Suprapubic skin (tissue), 4 donors: ENCODE data around the gene CCS. TPM values are rescaled to one million over a fixed set of nuclear protein-coding genes. Genes with fewer than 3 reads are reported as not detected.
A peak's percentile ranks its signal among the peaks of the same experiment; 100 is the strongest.

ENCODE experiments used
- DNase-seq, 2 donors: peaks; one replicate each; pipeline ENCODE4 v3.0.0-alpha.2; 2019; ENCODE audit warnings: low spot score in 2 of 2
- H3K27ac ChIP-seq: fragments of 200-600 bp; sonication (generic); one replicate; pipeline ENCODE4 v1.5.1; 2019
- H3K27me3 ChIP-seq: fragments of 200-600 bp; sonication (generic); one replicate; pipeline ENCODE4 v1.5.1; 2019
- H3K36me3 ChIP-seq: fragments of 200-600 bp; sonication (generic); one replicate; pipeline ENCODE4 v1.5.1; 2019
- H3K4me1 ChIP-seq: fragments of 200-600 bp; sonication (generic); one replicate; pipeline ENCODE4 v1.5.1; 2019
- H3K4me3 ChIP-seq: fragments of 200-600 bp; sonication (generic); one replicate; pipeline ENCODE4 v1.5.1; 2019; ENCODE audit warnings: mild to moderate bottlenecking
- H3K9me3 ChIP-seq: fragments of 200-600 bp; sonication (generic); one replicate; pipeline ENCODE4 v1.5.1; 2019
- EP300 ChIP-seq: sonication (generic); formaldehyde crosslinking; IDR thresholded peaks from one replicate; pipeline ENCODE4 v1.6.1; 2017; ENCODE audit warnings: antibody characterized with exemption
- POLR2A ChIP-seq, 2 donors: fragments of 450-650 bp; IDR thresholded peaks; one replicate each; pipeline ENCODE4 v1.6.1; 2017; ENCODE audit warnings: antibody characterized with exemption in 2 of 2, mild to moderate bottlenecking in 2 of 2, moderate library complexity in 2 of 2
- POLR2AphosphoS5 ChIP-seq, 3 donors: sonication (generic); formaldehyde crosslinking; IDR thresholded peaks; one replicate each; pipeline ENCODE4 v1.6.1; 2017; ENCODE audit warnings: antibody characterized with exemption in 3 of 3
- WGBS: methylation state at CpG from one replicate; pipeline ENCODE4 v1.1.5; 2018; 5-methylcytosine and 5-hydroxymethylcytosine counted together
- total RNA-seq, 4 donors: library from RNA; depleted of rRNA; stranded (reverse); fragments of >200 nt; gene quantifications; one replicate each; pipeline ENCODE4 v1.1.0, GENCODE V29; 2016
- TF ChIP-seq, protein P1 (sequence below), 2 donors: fragments of 200-600 bp in 1 of 2; fragments of 450-650 bp in 1 of 2; sonication (generic) in 1 of 2; IDR thresholded peaks; one replicate each; pipeline ENCODE4 v1.5.1; 2016 to 2019; ENCODE audit warnings: antibody characterized with exemption in 2 of 2, mild to moderate bottlenecking in 1 of 2, moderate library complexity in 1 of 2

CCS gene
- total RNA-seq, 4 donors from 2014 or later, result 14.1 to 36.3 (median 20.2) TPM

DNA sequence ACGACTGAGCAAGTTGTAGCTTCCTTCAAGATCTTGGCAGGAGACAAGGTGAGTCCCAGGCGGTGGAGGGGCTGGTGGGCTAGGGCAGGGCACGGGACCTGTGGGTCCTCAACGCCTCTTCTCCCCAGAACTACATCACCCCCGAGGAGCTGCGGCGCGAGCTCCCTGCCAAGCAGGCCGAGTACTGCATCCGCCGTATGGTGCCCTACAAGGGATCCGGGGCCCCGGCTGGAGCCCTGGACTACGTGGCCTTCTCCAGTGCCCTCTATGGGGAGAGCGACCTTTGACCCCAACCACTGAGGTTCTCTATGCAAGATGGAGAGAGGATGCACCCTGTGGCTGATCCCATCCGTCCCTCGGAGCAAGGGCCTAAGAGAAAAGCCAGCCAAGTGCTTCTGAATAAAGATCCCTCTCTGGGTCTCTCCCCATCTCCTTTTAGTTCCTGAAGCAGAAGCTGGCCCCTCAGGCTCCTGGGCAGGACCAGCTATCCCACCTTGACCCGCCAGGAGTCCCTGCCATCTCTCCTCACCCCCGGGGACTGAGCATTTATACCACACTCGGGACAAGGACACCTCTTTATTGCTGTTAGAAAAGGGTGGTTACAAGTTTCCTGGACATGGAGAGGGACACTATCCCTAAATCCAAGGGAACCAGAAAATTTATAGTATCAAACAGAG is 29.9 kb upstream of the CCS start:
- H3K27ac ChIP-seq, result no peak overlapping the region
- no peak for DNase-seq
- no peaks in the 10 kb centered on the region for H3K9me3 ChIP-seq
- peaks cover 29% of the 10 kb centered on the region for H3K36me3 ChIP-seq
- 85% methylated on average over 12 of the region's 20 CpGs for WGBS
- no peak for TF ChIP-seq POLR2AphosphoS5 (IDR thresholded peaks at IDR 0.05)
- no peak for TF ChIP-seq EP300
- TF ChIP-seq, protein P1, sequence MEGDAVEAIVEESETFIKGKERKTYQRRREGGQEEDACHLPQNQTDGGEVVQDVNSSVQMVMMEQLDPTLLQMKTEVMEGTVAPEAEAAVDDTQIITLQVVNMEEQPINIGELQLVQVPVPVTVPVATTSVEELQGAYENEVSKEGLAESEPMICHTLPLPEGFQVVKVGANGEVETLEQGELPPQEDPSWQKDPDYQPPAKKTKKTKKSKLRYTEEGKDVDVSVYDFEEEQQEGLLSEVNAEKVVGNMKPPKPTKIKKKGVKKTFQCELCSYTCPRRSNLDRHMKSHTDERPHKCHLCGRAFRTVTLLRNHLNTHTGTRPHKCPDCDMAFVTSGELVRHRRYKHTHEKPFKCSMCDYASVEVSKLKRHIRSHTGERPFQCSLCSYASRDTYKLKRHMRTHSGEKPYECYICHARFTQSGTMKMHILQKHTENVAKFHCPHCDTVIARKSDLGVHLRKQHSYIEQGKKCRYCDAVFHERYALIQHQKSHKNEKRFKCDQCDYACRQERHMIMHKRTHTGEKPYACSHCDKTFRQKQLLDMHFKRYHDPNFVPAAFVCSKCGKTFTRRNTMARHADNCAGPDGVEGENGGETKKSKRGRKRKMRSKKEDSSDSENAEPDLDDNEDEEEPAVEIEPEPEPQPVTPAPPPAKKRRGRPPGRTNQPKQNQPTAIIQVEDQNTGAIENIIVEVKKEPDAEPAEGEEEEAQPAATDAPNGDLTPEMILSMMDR (IDR thresholded peaks at IDR 0.05), result no peak
- no peak for TF ChIP-seq POLR2A (IDR thresholded peaks at IDR 0.05)
- peaks cover 3% of the 10 kb centered on the region for H3K27me3 ChIP-seq
- no peak overlapping the region for H3K4me3 ChIP-seq
- H3K4me1 ChIP-seq, result peaks cover 19% of the 10 kb centered on the region

DNA sequence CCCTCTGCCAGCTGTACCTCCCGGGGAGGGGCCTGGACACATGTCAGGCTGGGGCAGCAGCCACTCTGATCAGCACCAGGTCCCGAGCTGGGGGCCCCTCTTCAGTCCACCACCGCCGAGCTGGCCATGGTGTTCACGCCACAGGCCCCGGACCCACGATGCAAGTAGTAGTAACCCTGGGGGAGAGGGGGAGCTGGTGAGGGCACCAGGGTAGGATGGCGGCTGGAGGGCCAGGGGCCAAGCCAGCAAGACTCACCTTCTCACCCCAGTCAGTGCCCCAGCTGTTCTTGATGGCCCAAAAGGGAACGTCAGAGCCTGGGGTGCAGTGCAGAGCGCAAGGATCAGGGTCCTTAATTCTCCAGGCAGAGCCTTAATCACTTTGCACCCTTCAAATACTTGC is 29.2 kb upstream of the CCS start:
- Histone ChIP-seq H3K9me3 (no peaks in the 10 kb centered on the region), H3K4me3 (no peak overlapping the region), H3K36me3 (peaks cover 29% of the 10 kb centered on the region), H3K4me1 (peaks cover 25% of the 10 kb centered on the region), H3K27me3 (no peaks in the 10 kb centered on the region), H3K27ac (no peak overlapping the region)
- WGBS, result 87% methylated on average over 3 of the region's 10 CpGs
- DNase-seq, result no peak
- TF ChIP-seq, protein P1 (IDR thresholded peaks at IDR 0.05), result no peak
- no peak for TF ChIP-seq EP300
- TF ChIP-seq POLR2A (IDR thresholded peaks at IDR 0.05), result no peak
- TF ChIP-seq POLR2AphosphoS5 (IDR thresholded peaks at IDR 0.05), result no peak

DNA sequence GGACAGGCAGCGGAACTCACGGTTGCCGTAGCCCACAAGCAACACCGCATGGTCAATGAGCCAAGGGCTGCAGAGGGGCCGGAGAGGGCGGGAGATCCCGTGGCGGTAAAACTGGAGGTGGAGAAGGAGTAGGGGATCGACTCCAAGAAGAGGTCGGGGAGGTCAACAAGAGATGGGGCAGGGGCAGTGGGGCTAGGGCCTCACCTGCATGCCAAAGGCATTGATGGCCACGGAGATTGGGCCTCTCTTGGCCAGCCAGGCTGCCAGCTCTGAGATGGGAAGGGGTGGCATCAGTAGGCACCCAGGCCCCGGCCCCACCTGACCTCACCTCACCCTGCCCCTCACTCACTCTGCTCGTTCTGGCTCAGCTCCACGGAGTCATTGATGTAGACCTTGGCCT is 28.4 kb upstream of the CCS start:
- Histone ChIP-seq H3K9me3 (no peaks in the 10 kb centered on the region), H3K4me1 (peaks cover 21% of the 10 kb centered on the region), H3K36me3 (peaks cover 29% of the 10 kb centered on the region), H3K27ac (no peak overlapping the region), H3K27me3 (no peaks in the 10 kb centered on the region), H3K4me3 (no peak overlapping the region)
- 92% methylated on average over 14 of the region's 14 CpGs for WGBS
- DNase-seq, result no peak
- TF ChIP-seq EP300, result no peak

DNA sequence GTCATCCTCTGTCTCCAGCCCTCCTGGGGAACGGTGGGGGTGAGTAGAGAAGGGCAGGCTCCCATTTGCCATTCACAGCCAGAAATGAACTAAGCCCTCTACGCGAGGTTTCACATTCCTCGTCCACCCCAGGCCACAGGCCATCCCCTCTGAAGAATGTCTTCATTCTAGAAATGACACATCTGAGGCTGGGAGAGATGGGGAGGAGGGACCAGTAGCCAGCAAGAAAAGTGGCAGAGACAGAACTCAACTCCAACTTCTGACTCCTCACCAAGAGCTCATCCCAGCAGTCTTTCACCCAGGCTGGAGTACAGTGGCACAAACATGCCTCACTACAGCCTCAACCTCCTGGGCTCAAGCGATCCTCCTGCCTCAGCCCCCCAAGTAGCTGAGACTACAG is 28.0 kb upstream of the CCS start:
- no peak overlapping the region for H3K27ac ChIP-seq
- TF ChIP-seq POLR2AphosphoS5 (IDR thresholded peaks at IDR 0.05), result no peak
- no peak for TF ChIP-seq EP300
- TF ChIP-seq, protein P1 (IDR thresholded peaks at IDR 0.05), result no peak
- no peak for TF ChIP-seq POLR2A (IDR thresholded peaks at IDR 0.05)
- H3K4me3 ChIP-seq, result no peak overlapping the region
- 85% methylated on average over 5 of the region's 5 CpGs for WGBS
- DNase-seq, result no peak
- H3K36me3 ChIP-seq, result peaks cover 29% of the 10 kb centered on the region
- H3K27me3 ChIP-seq, result no peaks in the 10 kb centered on the region
- H3K4me1 ChIP-seq, result peaks cover 20% of the 10 kb centered on the region
- H3K9me3 ChIP-seq, result no peaks in the 10 kb centered on the region

DNA sequence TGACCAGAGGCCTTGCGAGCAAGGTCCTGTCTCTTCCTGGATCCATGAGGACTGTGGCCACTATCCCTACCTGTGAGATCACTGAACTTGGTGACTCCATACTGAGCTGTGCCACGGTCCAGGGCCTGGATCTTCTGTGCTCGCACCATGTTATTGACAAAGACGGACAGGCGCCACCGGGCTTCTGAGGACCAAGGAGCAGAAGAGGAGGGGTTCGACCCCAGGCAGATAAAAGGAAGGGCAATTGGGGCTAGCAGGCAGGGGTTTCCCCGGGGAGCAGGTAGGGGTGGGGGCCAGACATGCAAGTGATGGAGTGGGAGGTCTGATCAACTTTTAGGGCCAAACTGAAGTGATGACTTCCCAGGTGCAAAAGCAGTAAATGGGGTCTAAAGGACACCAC is 26.8 kb upstream of the CCS start:
- WGBS, result 90% methylated on average over 2 of the region's 8 CpGs
- Histone ChIP-seq H3K9me3 (no peaks in the 10 kb centered on the region), H3K36me3 (peaks cover 29% of the 10 kb centered on the region), H3K27me3 (no peaks in the 10 kb centered on the region), H3K4me3 (no peak overlapping the region), H3K4me1 (peaks cover 20% of the 10 kb centered on the region), H3K27ac (no peak overlapping the region)
- DNase-seq, result no peak
- TF ChIP-seq POLR2AphosphoS5 (IDR thresholded peaks at IDR 0.05) (no peak), EP300 (no peak), POLR2A (IDR thresholded peaks at IDR 0.05) (no peak)
- TF ChIP-seq, protein P1 (IDR thresholded peaks at IDR 0.05), result no peak

DNA sequence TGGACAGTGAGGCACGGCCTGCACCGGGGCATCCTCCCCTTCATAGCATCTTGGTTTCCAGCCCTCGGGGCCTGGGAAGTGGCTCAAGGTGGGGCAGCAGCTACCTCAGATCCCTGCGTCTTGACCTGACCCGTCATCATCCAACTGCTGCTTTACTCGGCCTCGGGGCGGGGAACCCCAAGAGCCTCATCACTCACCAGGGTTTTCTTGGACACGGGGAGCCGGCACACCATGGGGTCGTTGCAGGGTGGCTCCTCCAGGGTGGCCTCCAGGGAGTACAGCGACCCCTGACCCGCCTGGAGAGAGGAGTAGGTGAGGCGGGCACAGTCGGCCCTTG is 25.2 kb upstream of the CCS start:
- 52% methylated on average over 4 of the region's 15 CpGs for WGBS

More for the DNA sequence above, 25.2 kb upstream of the CCS start:
- no peak for DNase-seq
- H3K4me1 ChIP-seq, result peaks cover 20% of the 10 kb centered on the region
- H3K27ac ChIP-seq, result peak overlapping the region; percentile 26
- peak overlapping the region; percentile 85 for H3K4me3 ChIP-seq
- peaks cover 29% of the 10 kb centered on the region for H3K36me3 ChIP-seq
- no peaks in the 10 kb centered on the region for H3K27me3 ChIP-seq
- no peaks in the 10 kb centered on the region for H3K9me3 ChIP-seq
- TF ChIP-seq, protein P1 (IDR thresholded peaks at IDR 0.05), result no peak
- TF ChIP-seq POLR2AphosphoS5 (IDR thresholded peaks at IDR 0.05), result no peak
- TF ChIP-seq EP300, result no peak
- no peak for TF ChIP-seq POLR2A (IDR thresholded peaks at IDR 0.05)
